Urinary bladder (tissue), 4 donors: ENCODE results near the gene CHSY3. TPM values are rescaled to one million over a fixed set of nuclear protein-coding genes. Genes with fewer than 3 reads are reported as not detected.
A peak's percentile ranks its signal among the peaks of the same experiment; 100 is the strongest.

ENCODE experiments used
- DNase-seq: peaks from one replicate; pipeline ENCODE4 v3.0.0-alpha.2; 2015; ENCODE audit errors: extremely low spot score
- H3K27ac ChIP-seq: one replicate; pipeline ENCODE4 v1.5.1; 2013; ENCODE audit warnings: low read depth, mild to moderate bottlenecking, moderate library complexity
- H3K36me3 ChIP-seq: one replicate; pipeline ENCODE4 v1.6.1; 2013; ENCODE audit warnings: mild to moderate bottlenecking, moderate library complexity; ENCODE audit not compliant: insufficient read depth
- H3K4me1 ChIP-seq: one replicate; pipeline ENCODE4 v1.6.1; 2013; ENCODE audit warnings: mild to moderate bottlenecking, moderate library complexity; ENCODE audit not compliant: insufficient read depth
- H3K4me3 ChIP-seq: one replicate; pipeline ENCODE4 v1.5.1; 2013; ENCODE audit warnings: low read depth, low read length
- WGBS: extraction: QIAGEN DNeasy Blood & Tissue Kit; methylation state at CpG from one replicate; pipeline ENCODE4 v1.1.7; 2013; 5-methylcytosine and 5-hydroxymethylcytosine counted together
- polyA plus RNA-seq: library from polyadenylated mRNA; stranded (reverse); fragments of 200-250 nt; gene quantifications from one replicate; pipeline ENCODE4 v1.2.3, GENCODE V29; 2013
- total RNA-seq: library from RNA; depleted of rRNA; stranded (reverse); fragments of >200 nt; gene quantifications from one replicate; pipeline ENCODE4 v1.2.3, GENCODE V29; 2014
- donor health status: healthy with polysubstance abuse.
- donor health status: healthy.

CHSY3 gene
- total and polyA plus RNA-seq, 2 donors, result 3.2 to 23.4 TPM

DNA sequence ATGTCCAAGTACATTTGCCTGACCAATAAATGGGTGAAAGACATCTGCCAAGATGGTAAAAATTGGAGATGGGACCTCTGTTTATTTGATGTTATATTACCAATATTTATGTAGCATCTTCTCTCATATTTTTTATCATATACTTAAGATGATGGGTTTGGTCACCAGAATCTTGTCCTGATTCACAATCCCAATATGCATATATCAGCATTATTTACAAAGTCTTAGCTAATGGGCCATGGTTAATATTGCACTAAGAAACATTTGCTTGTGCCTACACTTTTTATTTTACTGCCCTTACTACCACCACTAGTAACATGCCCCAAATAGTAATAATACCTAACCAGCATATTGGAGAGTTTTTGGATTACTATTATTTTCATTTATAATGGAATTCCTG, 116.7 kb downstream of the CHSY3 start:
- no peaks in the 10 kb centered on the region for H3K36me3 ChIP-seq
- no peak overlapping the region for H3K27ac ChIP-seq
- DNase-seq, result no peak
- H3K4me1 ChIP-seq, result no peaks in the 10 kb centered on the region
- no peak overlapping the region for H3K4me3 ChIP-seq

DNA sequence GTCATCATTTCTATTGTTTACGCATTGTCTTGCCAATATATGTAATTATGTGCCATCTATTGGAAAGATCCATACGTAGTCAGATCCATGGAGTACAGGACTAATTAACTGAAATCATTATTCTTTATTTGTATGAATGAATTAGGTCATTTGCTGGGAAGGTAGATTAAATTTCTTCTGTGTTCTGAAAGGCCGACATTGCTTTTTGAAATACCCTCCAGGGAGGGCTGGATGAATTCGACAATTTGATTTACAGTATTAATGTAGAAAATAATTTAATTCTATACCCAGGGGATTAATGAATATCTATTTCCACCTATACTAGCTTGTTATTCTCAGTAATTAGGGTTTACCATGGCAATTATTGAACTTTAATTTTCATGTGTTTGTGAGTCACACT, 117.6 kb downstream of the CHSY3 start:
- Histone ChIP-seq H3K27ac (no peak overlapping the region), H3K36me3 (no peaks in the 10 kb centered on the region), H3K4me3 (no peak overlapping the region), H3K4me1 (no peaks in the 10 kb centered on the region)
- DNase-seq, result no peak
- WGBS, result 97% methylated on average over 4 of the region's 4 CpGs

DNA sequence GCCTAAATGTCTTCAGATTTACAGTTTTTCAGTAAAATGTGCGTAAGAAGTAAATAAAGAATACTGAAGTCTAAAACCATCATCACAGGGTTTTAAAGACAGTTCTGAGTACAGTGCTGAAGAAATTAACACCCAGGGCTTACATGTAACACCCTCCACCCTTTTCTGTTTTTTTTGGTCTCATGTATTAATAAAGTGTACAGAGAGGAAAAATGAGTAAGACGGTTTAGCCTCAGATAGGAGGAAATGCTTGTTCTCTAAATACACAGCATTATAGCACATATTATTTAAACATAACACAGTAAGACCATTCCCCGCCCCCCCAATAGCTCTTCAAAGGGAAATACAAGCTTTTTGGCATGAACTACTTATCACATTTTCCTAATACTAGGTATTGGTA, 119.3 kb downstream of the CHSY3 start:
- no peak for DNase-seq
- H3K4me3 ChIP-seq, result no peak overlapping the region
- no peaks in the 10 kb centered on the region for H3K36me3 ChIP-seq
- 82% methylated on average over 3 of the region's 3 CpGs for WGBS
- H3K4me1 ChIP-seq, result no peaks in the 10 kb centered on the region
- peak overlapping the region; percentile 23 for H3K27ac ChIP-seq

DNA sequence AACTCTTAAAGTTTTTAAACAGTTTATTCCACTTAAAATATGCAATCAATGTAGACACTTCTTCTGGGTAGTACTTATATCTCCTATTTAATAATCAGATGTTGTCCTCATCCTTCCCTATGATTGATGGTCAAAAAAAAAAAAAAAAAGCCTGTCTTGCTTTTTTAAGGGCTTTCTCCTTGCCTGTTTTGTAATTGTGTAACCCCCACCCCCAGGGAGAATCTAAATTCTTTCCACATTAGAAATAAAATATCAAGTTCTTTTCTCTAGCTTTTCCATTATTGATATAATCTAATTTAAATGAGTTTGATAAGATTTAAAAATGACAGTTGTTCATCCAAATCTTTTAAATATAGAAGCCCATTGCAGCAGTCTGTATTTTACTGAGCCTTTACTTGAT, 119.7 kb downstream of the CHSY3 start:
- H3K27ac ChIP-seq, result no peak overlapping the region
- no peaks in the 10 kb centered on the region for H3K4me1 ChIP-seq
- no peak for DNase-seq
- H3K4me3 ChIP-seq, result no peak overlapping the region
- no peaks in the 10 kb centered on the region for H3K36me3 ChIP-seq

DNA sequence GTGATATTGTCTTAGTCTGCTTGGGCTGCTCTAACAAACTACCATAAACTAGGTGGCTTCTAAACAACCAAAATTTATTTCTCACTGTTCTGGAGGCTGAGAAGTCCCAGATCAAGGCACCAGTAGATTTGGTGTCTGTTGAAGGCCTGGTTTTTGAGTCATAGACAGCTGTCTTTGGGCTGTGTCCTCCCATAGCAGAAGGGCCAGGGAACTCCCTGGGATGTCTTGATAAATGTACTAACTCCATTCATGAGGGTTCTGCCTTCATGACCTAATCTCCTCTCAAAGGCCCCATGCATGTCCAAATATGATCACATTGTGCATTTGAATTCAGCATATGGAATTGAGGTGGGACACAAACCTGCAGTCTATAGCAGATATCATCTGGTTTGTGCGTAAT, 121.2 kb downstream of the CHSY3 start:
- Histone ChIP-seq H3K4me1 (no peaks in the 10 kb centered on the region), H3K27ac (no peak overlapping the region)
- 99% methylated on average over 1 of the region's 1 CpG for WGBS

DNA sequence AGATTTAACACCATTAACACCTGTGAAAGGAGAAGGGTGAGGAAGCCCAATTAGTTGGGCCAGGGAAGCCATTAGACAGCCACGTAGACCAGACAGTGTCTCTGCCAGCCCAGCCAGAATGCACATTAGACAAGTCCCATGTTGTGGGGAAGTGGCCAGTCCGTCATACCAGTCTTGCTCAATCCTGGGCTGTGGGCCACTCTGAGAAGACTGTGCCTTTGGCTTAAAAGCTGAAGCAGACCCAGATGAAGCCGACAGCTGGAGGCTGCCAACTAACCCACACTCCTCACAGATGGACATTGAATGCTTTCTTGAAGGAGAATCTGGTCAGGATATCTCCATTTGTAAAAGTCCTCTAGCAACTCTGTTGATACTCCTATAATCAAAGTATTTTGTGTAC, 128.5 kb downstream of the CHSY3 start:
- DNase-seq, result no peak
- Histone ChIP-seq H3K4me3 (no peak overlapping the region), H3K36me3 (no peaks in the 10 kb centered on the region), H3K4me1 (no peaks in the 10 kb centered on the region), H3K27ac (no peak overlapping the region)
- 89% methylated on average over 3 of the region's 3 CpGs for WGBS

More for the DNA sequence above, 121.2 kb downstream of the CHSY3 start:
- no peak overlapping the region for H3K4me3 ChIP-seq
- DNase-seq, result no peak
- no peaks in the 10 kb centered on the region for H3K36me3 ChIP-seq

DNA sequence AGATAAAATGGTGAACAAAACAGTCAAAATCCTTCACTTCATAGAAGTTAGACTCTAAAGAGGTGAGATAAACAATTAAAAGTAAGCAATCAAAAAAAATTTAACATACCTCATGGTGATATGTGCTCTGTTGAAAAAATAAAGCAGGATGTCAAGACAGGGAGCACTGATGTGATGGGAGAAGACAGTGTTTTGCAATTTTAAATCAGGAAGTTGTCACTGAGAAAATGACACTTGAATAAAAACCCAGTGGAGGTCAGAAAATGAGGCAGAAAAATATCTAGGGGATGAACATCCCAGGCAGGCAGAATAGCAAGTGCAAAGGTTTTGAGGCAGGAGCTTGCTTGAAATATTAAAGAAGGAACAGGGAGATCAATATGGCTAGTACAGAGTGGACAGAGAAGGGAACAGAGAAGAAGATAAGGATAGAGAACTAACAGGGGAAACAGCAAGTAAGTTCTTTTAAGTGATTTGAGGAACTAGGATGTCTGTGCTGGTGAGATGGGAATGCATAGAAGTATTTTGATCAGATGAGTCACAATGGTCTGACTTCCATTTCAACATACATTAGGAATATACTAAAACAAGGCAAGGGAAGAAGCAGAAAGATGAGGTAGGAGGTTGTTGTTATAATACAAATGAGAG, 130.4 kb downstream of the CHSY3 start:
- Histone ChIP-seq H3K27ac (no peak overlapping the region), H3K4me1 (no peaks in the 10 kb centered on the region), H3K36me3 (no peaks in the 10 kb centered on the region), H3K4me3 (no peak overlapping the region)
- DNase-seq, result no peak

DNA sequence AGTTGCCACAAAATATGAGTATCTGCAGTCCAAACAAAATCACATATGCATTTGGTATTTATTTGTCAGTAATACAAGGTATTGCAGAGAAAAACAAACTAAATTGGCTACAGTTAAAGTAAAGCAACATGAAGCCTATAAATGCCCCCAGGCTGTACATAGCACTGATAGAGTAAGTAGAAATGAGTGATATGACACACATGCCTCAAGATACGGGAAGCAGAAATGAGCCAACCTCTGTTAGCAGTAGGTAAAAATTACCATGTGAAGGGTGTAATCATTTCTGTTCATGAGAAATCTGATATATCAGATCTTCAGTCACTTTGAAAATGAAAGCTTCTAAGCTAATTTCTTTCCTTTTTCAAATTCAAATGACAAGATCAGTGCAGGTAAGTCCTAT, 131.1 kb downstream of the CHSY3 start:
- WGBS, result 88% methylated on average over 1 of the region's 1 CpG
- no peaks in the 10 kb centered on the region for H3K4me1 ChIP-seq
- H3K27ac ChIP-seq, result peak overlapping the region; percentile 23
- no peaks in the 10 kb centered on the region for H3K36me3 ChIP-seq
- no peak for DNase-seq
- H3K4me3 ChIP-seq, result no peak overlapping the region

DNA sequence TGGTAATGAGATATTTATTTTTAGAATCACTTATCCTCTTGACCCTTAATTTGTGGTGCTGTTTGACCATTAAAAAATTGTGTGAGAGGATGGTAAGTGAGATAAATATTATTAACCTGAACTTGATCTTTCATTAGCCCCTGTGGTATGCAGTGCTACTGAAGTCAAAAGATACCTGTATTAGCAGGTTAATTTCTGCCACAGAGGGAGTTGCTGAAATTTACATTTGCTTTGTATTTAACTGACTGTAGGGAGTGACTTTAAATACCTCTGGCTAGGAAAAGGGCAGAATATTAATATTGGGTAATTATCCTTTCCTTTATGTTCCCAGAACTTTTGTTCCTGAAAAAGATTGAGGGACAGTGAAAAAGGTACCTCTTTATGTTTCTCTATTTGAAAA, 133.6 kb downstream of the CHSY3 start:
- H3K4me1 ChIP-seq, result no peaks in the 10 kb centered on the region
- H3K27ac ChIP-seq, result no peak overlapping the region

DNA sequence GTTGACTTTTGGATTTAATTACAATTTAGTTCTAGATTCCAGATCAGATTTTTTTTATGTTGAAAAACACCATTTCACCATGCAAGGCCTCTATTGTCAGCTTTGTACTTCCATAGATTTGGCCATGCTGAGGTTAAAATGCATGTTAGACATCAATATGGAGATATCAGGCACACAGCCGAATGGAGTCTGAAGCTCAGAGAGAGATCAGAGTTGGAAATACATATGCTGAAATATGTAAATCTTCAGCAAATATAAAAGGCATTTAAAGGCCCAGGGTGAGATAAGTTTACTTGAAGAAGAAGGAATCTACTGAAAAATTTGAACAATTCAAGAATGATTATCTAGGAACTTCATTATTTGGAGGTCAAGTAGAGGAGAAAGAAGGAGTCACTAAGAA, 139.6 kb downstream of the CHSY3 start:
- Histone ChIP-seq H3K27ac (no peak overlapping the region), H3K4me1 (no peaks in the 10 kb centered on the region), H3K4me3 (no peak overlapping the region), H3K36me3 (no peaks in the 10 kb centered on the region)
- no peak for DNase-seq
- 87% methylated on average over 1 of the region's 1 CpG for WGBS

More for the DNA sequence above, 133.6 kb downstream of the CHSY3 start:
- DNase-seq, result no peak
- H3K36me3 ChIP-seq, result no peaks in the 10 kb centered on the region
- H3K4me3 ChIP-seq, result no peak overlapping the region

DNA sequence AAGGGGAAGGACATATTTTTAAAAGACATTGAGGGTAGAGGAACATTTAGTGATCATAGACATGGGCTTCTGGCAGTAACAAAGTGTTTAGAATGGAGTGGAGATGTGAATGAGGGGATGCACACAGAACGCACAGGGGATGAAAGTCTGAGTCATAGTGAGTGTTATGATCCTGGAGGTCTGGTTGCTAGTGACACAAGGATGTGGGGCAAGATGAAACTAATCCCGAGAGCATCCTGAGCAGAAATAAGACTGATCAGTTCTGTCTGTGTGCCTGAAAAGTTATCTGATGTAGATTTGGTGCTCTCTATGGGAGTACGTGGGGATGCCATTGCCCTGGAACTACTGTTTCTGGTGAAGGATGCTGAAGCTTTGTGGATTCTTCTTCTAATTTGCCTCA, 141.1 kb downstream of the CHSY3 start:
- no peak for DNase-seq
- Histone ChIP-seq H3K4me3 (no peak overlapping the region), H3K27ac (no peak overlapping the region), H3K36me3 (no peaks in the 10 kb centered on the region), H3K4me1 (no peaks in the 10 kb centered on the region)
- 78% methylated on average over 3 of the region's 3 CpGs for WGBS

DNA sequence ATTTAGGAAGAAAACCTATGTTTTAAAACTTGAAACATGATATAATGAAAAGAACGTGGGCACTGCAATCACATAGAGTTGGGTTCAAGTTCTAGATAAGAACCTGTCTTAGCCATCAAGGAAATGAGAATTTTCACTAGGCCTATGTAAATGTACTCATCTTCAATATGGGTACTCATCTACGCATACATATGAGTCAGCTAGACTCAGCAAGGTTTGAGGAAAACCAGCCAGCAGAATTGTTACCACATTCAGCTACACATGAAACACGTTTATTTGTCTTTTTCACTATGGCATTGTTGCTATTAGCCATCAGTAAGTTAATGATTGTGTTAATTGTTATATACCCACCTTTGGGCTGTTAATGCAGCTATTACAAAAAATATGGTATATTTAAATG, 146.3 kb downstream of the CHSY3 start:
- no peaks in the 10 kb centered on the region for H3K4me1 ChIP-seq
- no peak overlapping the region for H3K4me3 ChIP-seq
- H3K27ac ChIP-seq, result no peak overlapping the region
- 94% methylated on average over 3 of the region's 3 CpGs for WGBS
- DNase-seq, result no peak
- no peaks in the 10 kb centered on the region for H3K36me3 ChIP-seq

DNA sequence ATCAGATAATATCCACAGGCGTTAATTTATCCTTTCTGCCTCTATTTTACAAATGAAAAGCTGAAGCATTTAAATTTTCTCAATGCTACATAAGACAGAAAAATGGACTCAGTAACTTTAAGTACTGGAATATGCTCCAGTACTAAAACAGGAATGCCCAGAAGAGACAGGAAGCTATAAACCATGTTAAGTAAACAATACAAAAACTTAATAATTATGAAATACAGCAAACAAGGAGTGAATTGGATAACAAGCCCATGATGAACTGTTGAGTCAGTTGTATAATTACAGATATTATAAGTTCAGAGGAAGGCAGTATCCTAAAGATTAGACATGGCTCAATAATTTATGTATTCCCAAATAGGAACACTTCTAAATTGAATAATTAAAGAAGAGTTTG, 148.5 kb downstream of the CHSY3 start:
- no peaks in the 10 kb centered on the region for H3K36me3 ChIP-seq
- H3K4me1 ChIP-seq, result no peaks in the 10 kb centered on the region
- no peak overlapping the region for H3K27ac ChIP-seq
- DNase-seq, result no peak
- H3K4me3 ChIP-seq, result no peak overlapping the region
- 91% methylated on average over 1 of the region's 1 CpG for WGBS

DNA sequence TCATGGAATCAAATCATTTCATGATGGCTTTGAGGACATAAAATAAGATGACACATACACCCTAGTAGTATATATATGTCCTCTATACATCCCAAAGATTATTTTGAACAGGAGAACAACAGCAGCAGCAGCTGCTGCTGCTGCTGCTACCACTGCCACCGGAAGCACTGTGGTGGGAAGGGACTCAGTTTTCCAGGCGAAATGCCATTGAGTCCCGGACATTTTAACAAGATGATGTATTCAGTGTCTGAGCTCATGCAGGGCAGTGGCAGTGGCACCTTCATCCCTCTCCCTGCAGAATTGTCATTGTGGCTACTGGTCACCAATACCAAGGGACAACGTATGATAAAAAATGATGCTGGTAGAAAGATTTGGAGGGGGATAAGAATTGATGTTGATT, 151.3 kb downstream of the CHSY3 start:
- Histone ChIP-seq H3K4me3 (no peak overlapping the region), H3K27ac (no peak overlapping the region), H3K4me1 (no peaks in the 10 kb centered on the region), H3K36me3 (no peaks in the 10 kb centered on the region)
- 75% methylated on average over 4 of the region's 4 CpGs for WGBS
- no peak for DNase-seq

DNA sequence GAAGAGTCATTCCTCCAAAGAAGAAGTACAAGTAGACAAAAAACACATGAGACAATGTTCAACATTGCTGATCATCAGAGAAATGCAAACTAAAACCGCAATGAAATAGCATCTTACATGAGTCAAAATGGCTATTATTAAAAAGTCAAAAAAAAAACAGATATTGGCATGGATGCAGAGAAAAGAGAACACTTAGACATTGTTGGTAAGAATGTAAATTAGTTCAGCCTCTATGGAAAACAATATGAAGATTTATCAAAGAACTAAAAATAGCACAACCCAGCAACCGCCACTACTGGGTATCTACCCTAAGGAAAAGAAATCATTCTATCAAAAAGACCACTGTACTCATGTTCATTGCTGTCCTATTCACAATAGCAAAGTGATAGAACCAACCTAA, 157.5 kb downstream of the CHSY3 start:
- no peak for DNase-seq
- WGBS, result 95% methylated on average over 2 of the region's 2 CpGs
- H3K4me1 ChIP-seq, result no peaks in the 10 kb centered on the region
- H3K36me3 ChIP-seq, result no peaks in the 10 kb centered on the region
- H3K27ac ChIP-seq, result no peak overlapping the region
- H3K4me3 ChIP-seq, result no peak overlapping the region
